Heart left ventricle (tissue), 16 donors: Measurements from ENCODE around the gene ZNF441. TPM values are rescaled to one million over a fixed set of nuclear protein-coding genes. Genes with fewer than 3 reads are reported as not detected.

ENCODE experiments used
- ATAC-seq, 4 donors: fragments of 200-7000 bp; cut with Tn5 transposase; one replicate each; pipeline ENCODE4 v1.9.1; 2020 to 2022; ENCODE audit warnings: moderate library complexity in 4 of 4, mild to moderate bottlenecking in 3 of 4, moderate number of reproducible peaks in 1 of 4
- DNase-seq, 5 donors: peaks; one replicate each; pipeline ENCODE4 v3.0.0-alpha.2; 2020
- H3K27ac ChIP-seq, 12 donors: fragments of 200-600 bp; sonication (generic) in 4 of 12; one replicate each; pipeline versions ENCODE4 v1.5.0 to v1.8.0; 2016 to 2022; ENCODE audit warnings: mild to moderate bottlenecking in 2 of 12
- H3K27me3 ChIP-seq, 9 donors: fragments of 200-600 bp; sonication (generic) in 2 of 9; one replicate each; pipeline versions ENCODE4 v1.5.1 to v1.8.0; 2016 to 2022; ENCODE audit warnings: mild to moderate bottlenecking in 3 of 9
- H3K36me3 ChIP-seq, 9 donors: fragments of 200-600 bp; sonication (generic) in 2 of 9; one replicate each; pipeline versions ENCODE4 v1.5.0 to v1.8.0; 2018 to 2022; ENCODE audit warnings: mild to moderate bottlenecking in 2 of 9
- H3K4me1 ChIP-seq, 12 donors: fragments of 200-600 bp; sonication (generic) in 4 of 12; one replicate each; pipeline versions ENCODE4 v1.5.0 to v1.8.0; 2016 to 2022; ENCODE audit warnings: mild to moderate bottlenecking in 3 of 12
- H3K4me3 ChIP-seq, 12 donors: fragments of 200-600 bp; sonication (generic) in 4 of 12; one replicate each; pipeline versions ENCODE4 v1.5.0 to v1.8.0; 2017 to 2022; ENCODE audit warnings: mild to moderate bottlenecking in 9 of 12, moderate library complexity in 4 of 12
- H3K9me3 ChIP-seq, 12 donors: fragments of 200-600 bp; sonication (generic) in 4 of 12; one replicate each; pipeline versions ENCODE4 v1.5.0 to v1.8.0; 2016 to 2022; ENCODE audit warnings: mild to moderate bottlenecking in 1 of 12
- CTCF ChIP-seq, 12 donors: fragments of 200-600 bp; sonication (generic) in 4 of 12; IDR thresholded peaks; one replicate each; pipeline versions ENCODE4 v1.5.0 to v1.8.0; 2018 to 2022; ENCODE audit warnings: antibody characterized with exemption in 12 of 12, mild to moderate bottlenecking in 5 of 12
- POLR2A ChIP-seq, 2 donors: fragments of 450-650 bp; IDR thresholded peaks; one replicate each; pipeline ENCODE4 v1.6.1; 2017; ENCODE audit warnings: antibody characterized with exemption in 2 of 2, mild to moderate bottlenecking in 2 of 2, moderate library complexity in 2 of 2
- WGBS, 4 donors: extraction: QIAGEN DNeasy Blood & Tissue Kit in 2 of 4; methylation state at CpG; one replicate each; pipeline versions ENCODE4 v1.1.5 to v1.1.7; 2013 to 2018; 5-methylcytosine and 5-hydroxymethylcytosine counted together
- intact Hi-C, 10 donors: fragments of 100-400 bp; cut with DNase I; formaldehyde crosslinking; loops; one replicate each; pipeline versions ENCODE4 v1.11.1 to v1.14.2; 2022
- polyA plus RNA-seq, 2 donors: library from polyadenylated mRNA; stranded (reverse); fragments of 200-250 nt; gene quantifications; one replicate each; pipeline ENCODE4 v1.2.3, GENCODE V29; 2013
- total RNA-seq, 9 donors: library from RNA; depleted of rRNA in 2 of 9; stranded (reverse); fragments of >200 nt in 2 of 9; fragmentation: NEBNext Ultra II Directional in 3 of 9; extraction: Animal tissue kit (Norgen Biotek cat#: 25700) in 3 of 9; gene quantifications; one replicate each; pipeline versions ENCODE4 v1.1.0 to v1.2.4, GENCODE V29; 2016 to 2023
- donor health status: ischemic (EF 13 %, LVEDD 7.1; RV severe dilation, severe dysfunction).
- donor health status: healthy with polysubstance abuse.
- donor health status: DM: no; HTN: yes; CAD: no.
- donor health status: DM: no; HTN: no; CAD: no.
- donor health status: ischemic (EF 25% LVEDD 6.9; RV normal size, moderate dysfunction).
- donor health status: ischemic (EF 25% LVEDD 5.7; RV mildly dilated, moderate dysfunction).
- donor health status: healthy.
- donor health status: DM: yes; HTN: yes; CAD: no.
- donor health status: ischemic (EF 35%, LVEDD 5.7; RV mildly dilated, moderate dysfunction).
- donor health status: nonischemic (EF 11% LVEDD 7.7; RV severe dilation, severe dysfunction).
- donor health status: DM: yes; HTN: yes; CAD: no.
- donor health status: PGD.
- donor health status: ischemic (EF 29% LVEDD 5.4; RV normal size, mild dysfunction).
- donor health status: nonischemic (EF 23%, LVEDD 6.1; RV moderate dilation, normal function).

ZNF441 gene
- total and polyA plus RNA-seq, 11 donors: 2.4 to 9.3 (median 3.7) TPM

- no peak for ATAC-seq
- TF ChIP-seq POLR2A (IDR thresholded peaks at IDR 0.05) (no peak), CTCF (IDR thresholded peaks at IDR 0.05) (no peak)
- 59 to 76% (median 72%) methylated on average over 3 of the region's 3 CpGs for WGBS, 4 donors
Observed at GRCh38 chr19:11763117-11763516, 3.7 kb upstream of the ZNF441 start.

GRCh38 chr19:11763611-11764010 is 3.2 kb upstream of the ZNF441 start:
- Histone ChIP-seq H3K4me3 (no peak overlapping the region), H3K9me3 (peaks cover 0 to 13% (median 0%) of the 10 kb centered on the region in 12 donors), H3K4me1 (peaks cover 0 to 18% (median 9%) of the 10 kb centered on the region in 12 donors), H3K27ac (no peak overlapping the region), H3K27me3 (peaks cover 0 to 6% (median 0%) of the 10 kb centered on the region in 9 donors), H3K36me3 (no peaks in the 10 kb centered on the region)
- ATAC-seq (no peak), DNase-seq (no peak)
- 89 to 100% (median 92%) methylated on average over 1 of the region's 1 CpG for WGBS, 4 donors
- intact Hi-C loops: loop anchor here in 2 of 10 donors (10.0 kb wide), 1 partner anchor 69 kb away; no protein-coding TSS in a partner anchor
- no peak for TF ChIP-seq CTCF (IDR thresholded peaks at IDR 0.05)
- TF ChIP-seq POLR2A (IDR thresholded peaks at IDR 0.05): no peak

More at GRCh38 chr19:11763117-11763516, 3.7 kb upstream of the ZNF441 start:
- intact Hi-C loops: loop anchor here in 2 of 10 donors (10.0 kb wide), 1 partner anchor 68 kb away; no protein-coding TSS in a partner anchor
- H3K36me3 ChIP-seq: no peaks in the 10 kb centered on the region
- peaks cover 0 to 6% (median 0%) of the 10 kb centered on the region in 9 donors for H3K27me3 ChIP-seq
- no peak overlapping the region for H3K4me3 ChIP-seq
- H3K4me1 ChIP-seq: peaks cover 0 to 13% (median 6%) of the 10 kb centered on the region in 12 donors
- H3K9me3 ChIP-seq: peaks cover 0 to 14% (median 0%) of the 10 kb centered on the region in 12 donors
- H3K27ac ChIP-seq: no peak overlapping the region
- DNase-seq: no peak

GRCh38 chr19:11767633-11768133 is 883 bp downstream of the ZNF441 start:
- Histone ChIP-seq H3K9me3 (peaks cover 0 to 47% (median 6%) of the 10 kb centered on the region in 12 donors), H3K36me3 (peaks cover 0 to 4% (median 0%) of the 10 kb centered on the region in 9 donors), H3K4me1 (peaks cover 0 to 22% (median 12%) of the 10 kb centered on the region in 12 donors), H3K27me3 (no peaks in the 10 kb centered on the region), H3K4me3 (peak overlapping the region; percentile 58 to 97 (median 86)), H3K27ac (peak overlapping the region; percentile 67 to 97 (median 93))
- WGBS, 4 donors: 1 to 2% (median 1%) methylated on average over 20 of the region's 20 CpGs
- no peak for TF ChIP-seq POLR2A (IDR thresholded peaks at IDR 0.05)
- TF ChIP-seq CTCF (IDR thresholded peaks at IDR 0.05): no peak
- peak in 2 of 4 donors; percentile 4 to 33 for ATAC-seq
- peak; percentile 10 to 69 (median 30) for DNase-seq
- intact Hi-C loops: loop anchor here in 6 of 10 donors (1.0 to 10.0 kb wide), 5 partner anchors 28 to 75 kb away; partner anchors contain the start of gene ZNF823 (in 3 of the 6)

- Histone ChIP-seq H3K4me3 (no peak overlapping the region), H3K4me1 (peaks cover 0 to 22% (median 12%) of the 10 kb centered on the region in 12 donors), H3K27ac (no peak overlapping the region), H3K36me3 (peaks cover 0 to 7% (median 0%) of the 10 kb centered on the region in 9 donors), H3K9me3 (peaks cover 0 to 56% (median 7%) of the 10 kb centered on the region in 12 donors), H3K27me3 (no peaks in the 10 kb centered on the region)
- ATAC-seq (no peak), DNase-seq (no peak)
- intact Hi-C loops: loop anchor here in 3 of 10 donors (5.0 to 10.0 kb wide), 2 partner anchors 75 to 78 kb away; no protein-coding TSS in a partner anchor
- no peak for TF ChIP-seq POLR2A (IDR thresholded peaks at IDR 0.05)
- 94 to 97% (median 96%) methylated on average over 4 of the region's 4 CpGs for WGBS, 4 donors
Observed at GRCh38 chr19:11769995-11770394, 3.2 kb downstream of the ZNF441 start.
